Measurements from ENCODE around the gene STMN1.
"Not testable (repeated sequence)": the region's sequence is repeated elsewhere in the genome, so short reads cannot be mapped to it uniquely, and the experiment has no call there.

Gene STMN1
- 28.6 to 32.5 reads per million in 2 experiments for total RNA-seq

DNA sequence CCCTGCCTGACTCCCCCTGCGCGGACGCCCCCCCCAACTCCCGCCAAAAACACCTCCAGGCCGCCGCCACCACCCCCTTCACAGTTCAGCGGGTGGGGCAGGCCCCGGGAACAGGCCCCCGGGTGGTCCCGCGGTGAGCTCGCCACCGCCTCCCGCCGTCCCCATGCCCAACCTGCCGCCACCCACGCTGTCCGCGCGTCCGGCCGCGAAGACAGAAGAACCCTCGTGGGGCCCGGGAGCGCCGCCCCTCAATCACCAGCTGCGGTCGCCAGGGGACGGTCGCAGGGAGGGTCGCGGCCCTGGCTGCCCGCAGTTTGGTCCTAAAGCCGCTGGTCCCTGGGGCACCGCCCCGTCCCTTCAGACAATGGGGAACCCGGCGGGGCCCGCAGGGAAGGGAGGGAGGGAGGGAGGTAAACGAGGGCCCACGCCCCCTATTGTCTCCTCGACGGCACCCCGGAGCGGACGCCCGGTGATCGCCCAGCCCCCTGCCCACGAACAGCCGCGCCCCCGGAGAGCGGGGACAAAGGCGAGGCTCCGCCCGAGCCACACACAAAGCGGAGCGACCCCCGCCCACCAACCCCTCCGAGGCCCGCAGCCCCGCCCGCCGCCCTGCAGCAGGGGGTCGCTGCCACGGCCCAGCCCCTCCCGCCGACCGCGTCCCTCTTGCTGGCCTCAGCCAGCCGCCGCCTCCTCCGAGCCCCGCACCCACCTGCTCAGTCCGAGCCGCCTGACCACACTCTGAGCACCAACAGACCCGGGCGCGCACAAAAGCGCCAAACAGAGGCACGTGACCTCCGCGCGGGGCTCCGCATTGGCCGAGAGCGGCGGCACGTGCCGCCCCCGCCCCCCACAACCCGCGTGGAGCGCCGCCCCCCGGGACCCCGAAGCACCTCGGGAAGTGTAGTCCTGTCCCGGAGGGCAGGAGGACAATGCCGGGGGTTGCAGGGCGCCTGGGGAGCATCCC, at the start of gene STMN1:
Gene STMN1 (minus strand): TSS at position 740 of the 964 bp plus-strand sequence. CDS start 1,743 bp downstream, outside the sequence.
- DNase-seq (ENCODE audit: low read depth), result peak; percentile 83

GRCh38 chr1:25955553-25955952, 49.3 kb upstream of the STMN1 start:
- no peak for DNase-seq (ENCODE audit: low read depth)

DNA sequence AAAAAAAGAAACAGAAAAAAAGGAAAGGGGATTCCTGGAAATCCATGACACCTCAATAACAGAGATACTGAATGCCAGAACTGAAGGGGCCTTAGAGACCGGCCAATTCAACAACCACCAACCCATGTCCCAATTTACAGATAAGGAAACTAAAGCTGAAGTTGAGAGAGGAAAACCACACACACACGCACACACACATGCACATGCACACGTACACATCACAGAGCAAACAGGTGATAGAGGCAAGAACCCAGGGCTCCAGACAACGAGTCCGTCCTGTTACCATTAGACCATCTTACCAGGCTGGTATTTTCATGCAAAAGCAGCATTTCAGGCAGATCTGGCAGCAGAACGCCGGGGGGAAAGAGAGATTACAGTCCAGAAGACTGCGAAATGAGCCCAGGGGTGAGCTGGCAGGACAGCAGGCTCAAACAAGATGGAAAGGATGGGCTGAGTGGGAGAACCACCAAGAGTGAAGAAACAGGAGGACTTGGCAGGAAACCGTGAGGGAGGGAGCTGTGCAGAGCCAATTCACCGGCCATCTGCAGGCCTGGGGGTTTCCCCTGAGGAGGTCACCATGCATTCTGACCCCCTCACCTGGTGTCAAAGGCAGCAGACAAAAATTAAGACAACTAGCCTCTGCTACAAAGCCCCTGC, 48.2 kb upstream of the STMN1 start:
- no peak for DNase-seq (ENCODE audit: low read depth)

DNA sequence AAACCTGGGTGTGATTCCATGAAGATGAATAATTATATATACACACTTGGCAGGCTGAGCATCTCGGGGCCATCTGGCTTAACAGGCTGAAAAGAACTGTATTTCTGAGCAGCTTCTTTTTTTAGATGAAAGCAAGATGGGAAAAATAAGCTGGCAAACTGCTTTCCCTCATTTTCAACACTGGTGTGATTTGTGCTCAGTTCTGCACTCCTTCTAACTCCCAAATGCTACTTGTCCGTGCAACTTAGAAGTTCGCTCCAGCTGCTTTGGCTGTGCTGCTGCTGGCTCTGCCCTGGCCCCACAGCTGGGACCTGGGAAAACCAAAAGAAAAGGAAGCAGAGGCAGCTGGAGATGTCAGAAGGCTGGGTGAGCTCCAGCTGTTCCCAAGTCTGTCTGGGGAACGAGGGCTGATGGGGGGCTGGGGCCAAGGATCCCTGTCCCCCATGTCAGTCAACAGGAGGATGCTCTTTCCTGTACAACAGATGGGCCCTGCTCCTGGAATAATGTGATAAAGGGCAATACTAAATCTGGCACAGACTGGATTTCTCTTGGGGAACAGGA, 46.7 kb upstream of the STMN1 start:
- DNase-seq (ENCODE audit: low read depth), result no peak

DNA sequence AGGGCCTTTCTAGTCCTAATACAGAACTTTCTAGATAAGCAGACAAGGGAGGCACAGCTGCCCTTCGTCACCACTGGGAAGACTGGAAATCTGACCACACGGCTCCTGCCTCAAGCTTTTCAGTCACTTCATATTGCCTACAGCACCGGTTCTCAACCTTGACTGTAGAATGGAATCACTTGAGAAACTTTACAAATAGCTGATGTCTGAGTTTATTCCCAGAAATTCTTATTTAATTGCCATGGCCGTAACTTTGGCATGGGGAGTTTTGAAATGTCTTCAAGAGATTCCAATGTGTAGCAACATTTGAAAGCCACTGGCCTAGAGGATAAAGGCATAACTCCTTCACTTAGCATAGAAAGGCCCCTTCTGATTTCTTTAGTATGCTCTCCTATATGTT, 42.4 kb upstream of the STMN1 start:
- DNase-seq (ENCODE audit: low read depth), result no peak

- no peak for DNase-seq (ENCODE audit: low read depth)
Observed at GRCh38 chr1:25947027-25947426, 40.8 kb upstream of the STMN1 start.

GRCh38 chr1:25945761-25946160, 39.5 kb upstream of the STMN1 start:
- DNase-seq (ENCODE audit: low read depth), result no peak

GRCh38 chr1:25944986-25945385, 38.8 kb upstream of the STMN1 start:
- DNase-seq (ENCODE audit: low read depth), result no peak

- not testable (repeated sequence) for DNase-seq (ENCODE audit: low read depth)
Observed at GRCh38 chr1:25943511-25943910, 37.3 kb upstream of the STMN1 start.

GRCh38 chr1:25936947-25937346, 30.7 kb upstream of the STMN1 start:
- no peak for DNase-seq (ENCODE audit: low read depth)

GRCh38 chr1:25933479-25934365, 27.5 kb upstream of the STMN1 start:
- DNase-seq (ENCODE audit: low read depth), result no peak

GRCh38 chr1:25932811-25933400, 26.7 kb upstream of the STMN1 start:
- DNase-seq (ENCODE audit: low read depth), result not testable (repeated sequence)

GRCh38 chr1:25932321-25932720, 26.1 kb upstream of the STMN1 start:
- DNase-seq (ENCODE audit: low read depth), result no peak

DNA sequence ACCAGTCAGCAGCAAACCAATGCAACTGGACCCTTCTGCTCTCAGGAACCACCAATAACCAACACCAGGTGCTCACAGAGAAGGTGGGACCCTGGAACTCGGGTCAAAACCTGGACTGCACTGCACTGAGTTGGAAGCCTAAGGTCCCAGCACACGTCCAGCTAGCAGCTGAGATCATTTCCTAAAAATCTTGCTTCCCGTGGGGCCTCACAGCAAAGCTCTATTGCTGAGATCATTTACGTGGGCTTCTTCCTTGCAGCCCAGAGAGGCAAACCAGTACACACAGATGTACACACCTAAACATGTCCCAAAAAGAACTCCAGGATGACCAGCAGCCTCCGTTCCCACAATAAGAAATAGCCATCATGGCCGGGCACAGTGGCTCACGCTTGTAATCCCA, 22.8 kb upstream of the STMN1 start:
- DNase-seq (ENCODE audit: low read depth), result no peak

GRCh38 chr1:25927521-25928265, 21.5 kb upstream of the STMN1 start:
- no peak for DNase-seq (ENCODE audit: low read depth)

- DNase-seq (ENCODE audit: low read depth), result no peak
Observed at GRCh38 chr1:25926731-25927496, 20.7 kb upstream of the STMN1 start.

DNA sequence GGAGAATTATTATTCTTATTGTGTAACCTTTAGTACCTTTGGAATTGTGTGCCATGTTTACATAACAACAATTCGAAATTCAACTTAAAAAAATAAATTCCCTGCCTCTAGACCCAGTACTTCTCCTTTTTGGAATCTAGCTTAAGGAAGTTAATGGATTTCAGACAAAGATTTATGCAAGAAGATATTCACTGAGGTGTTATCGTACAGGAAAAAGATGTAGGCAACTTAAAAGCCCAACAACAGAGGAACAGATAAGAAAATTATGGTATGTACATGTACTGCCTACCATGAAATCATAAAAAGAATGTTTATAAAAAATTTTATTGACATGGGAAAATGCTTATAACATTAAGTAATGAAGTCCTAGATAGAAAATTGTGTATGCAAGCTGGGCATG, 18.2 kb upstream of the STMN1 start:
- no peak for DNase-seq (ENCODE audit: low read depth)

DNA sequence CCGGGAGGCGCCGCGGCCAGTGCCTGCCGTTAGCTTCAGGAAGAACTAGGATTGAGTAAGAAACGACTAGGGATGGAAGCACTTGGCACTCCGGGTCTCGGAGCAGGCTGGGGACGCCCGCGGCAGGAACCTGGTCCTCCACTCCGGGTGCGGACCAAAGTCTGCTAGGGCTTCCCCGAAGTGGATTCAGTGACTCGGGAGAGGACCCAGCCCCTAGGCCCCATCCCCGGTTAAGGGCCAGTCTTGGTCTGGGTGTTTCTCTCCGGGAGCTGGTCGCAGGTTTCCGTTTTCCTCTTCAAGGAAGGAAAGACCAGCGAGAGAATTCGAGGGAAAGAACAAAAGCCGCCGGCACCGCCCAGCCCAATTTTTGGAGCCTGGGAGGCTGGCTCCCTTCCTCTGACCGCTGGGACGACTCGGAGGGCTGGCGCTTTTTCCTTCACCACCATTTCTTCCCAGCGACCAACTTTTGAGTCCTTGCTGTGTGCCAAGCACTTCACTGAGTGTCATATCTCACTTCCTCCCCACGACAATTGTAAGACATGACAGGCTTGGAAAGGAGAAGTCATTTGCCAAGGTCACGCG, 16.8 kb upstream of the STMN1 start:
- no peak for DNase-seq (ENCODE audit: low read depth)

Measured in T follicular helper cell (primary cell).